SKM-1 treated with dmso at 0.1 percent for 144 hours (cell line): ENCODE measurements around the gene PBRM1.
"Not testable (repeated sequence)": the region's sequence is repeated elsewhere in the genome, so short reads cannot be mapped to it uniquely, and the experiment has no call there.

Experiments used
- DNase-seq: peaks from one replicate; lab custom pipeline; 2025; ENCODE audit not compliant: unreplicated experiment; lab: John Stamatoyannopoulos, UW

PBRM1 gene

GRCh38 chr3:52704611-52705437 lies 19.1 kb upstream of the PBRM1 start:
- DNase-seq, result no peak

GRCh38 chr3:52703341-52703740 lies 17.6 kb upstream of the PBRM1 start:
- no peak for DNase-seq

GRCh38 chr3:52697632-52697965 lies 11.9 kb upstream of the PBRM1 start:
- DNase-seq, result no peak

- no peak for DNase-seq
These were observed 11.3 kb upstream of the PBRM1 start for GRCh38 chr3:52696830-52697631.

GRCh38 chr3:52695798-52696671 lies 10.3 kb upstream of the PBRM1 start:
- DNase-seq, result no peak

GRCh38 chr3:52694528-52695189 lies 8.9 kb upstream of the PBRM1 start:
- no peak for DNase-seq

- no peak for DNase-seq
These were observed 7.4 kb upstream of the PBRM1 start for GRCh38 chr3:52693071-52693470.

GRCh38 chr3:52690560-52690959 lies 4.8 kb upstream of the PBRM1 start:
- no peak for DNase-seq

- DNase-seq, result no peak
These were observed 3.4 kb upstream of the PBRM1 start for GRCh38 chr3:52689151-52689550.

- no peak for DNase-seq
These were observed 2.6 kb upstream of the PBRM1 start for GRCh38 chr3:52688266-52688665.

GRCh38 chr3:52685285-52685708 lies 416 bp downstream of the PBRM1 start:
- peak; percentile 73 for DNase-seq

- DNase-seq, result no peak
These were observed 1.5 kb downstream of the PBRM1 start for GRCh38 chr3:52684184-52684583.

GRCh38 chr3:52683611-52684010 lies 2.1 kb downstream of the PBRM1 start:
- no peak for DNase-seq

- peak; percentile 9 for DNase-seq
These were observed 3.7 kb downstream of the PBRM1 start for GRCh38 chr3:52682016-52682415.

- no peak for DNase-seq
These were observed 4.1 kb downstream of the PBRM1 start for GRCh38 chr3:52681596-52681995.

- no peak for DNase-seq
These were observed 5.9 kb downstream of the PBRM1 start for GRCh38 chr3:52679811-52680210.

- no peak for DNase-seq
These were observed 6.5 kb downstream of the PBRM1 start for GRCh38 chr3:52679199-52679538.

GRCh38 chr3:52678265-52679198 lies 7.2 kb downstream of the PBRM1 start:
- no peak for DNase-seq

- not testable (repeated sequence) for DNase-seq
These were observed 9.5 kb downstream of the PBRM1 start for GRCh38 chr3:52676201-52676600.

- no peak for DNase-seq
These were observed 14.0 kb downstream of the PBRM1 start for GRCh38 chr3:52671676-52672075.
